ENCODE results near the gene CEBPZOS. TPM values are rescaled to one million over a fixed set of nuclear protein-coding genes. Genes with fewer than 3 reads are reported as not detected.
A peak's percentile ranks its signal among the peaks of the same experiment; 100 is the strongest.

Gene CEBPZOS
- total RNA-seq, 6 experiments from 2014 or later, result 55.2 to 66.6 (median 63.5) TPM

GRCh38 chr2:37168217-37168981, 27.9 kb upstream of the CEBPZOS start:
- Mint-ChIP-seq H3K36me3 (ENCODE audit: low read depth) (peaks cover 11% of the 10 kb centered on the region), H3K9me3 (peaks cover 24% of the 10 kb centered on the region), H3K27me3 (ENCODE audit: insufficient read depth) (peaks cover 1% of the 10 kb centered on the region; the same call in 1 of the 2 replicates), H3K4me3 (no peak overlapping the region), H3K27ac (no peak overlapping the region), H3K4me1 (ENCODE audit: low read depth) (peaks cover 10% of the 10 kb centered on the region; the same call in 1 of the 2 replicates)
- TF ChIP-seq CTCF (IDR thresholded peaks at IDR 0.05), result peak; percentile 87
- peak; percentile 40 for DNase-seq

GRCh38 chr2:37171624-37171950, 24.7 kb upstream of the CEBPZOS start:
- no peak overlapping the region for H3K27ac Mint-ChIP-seq
- H3K27me3 Mint-ChIP-seq (ENCODE audit: insufficient read depth), result peaks cover 2% of the 10 kb centered on the region; the same call in 1 of the 2 replicates
- no peaks in the 10 kb centered on the region for H3K9me3 Mint-ChIP-seq
- peaks cover 10% of the 10 kb centered on the region; the same call in 1 of the 2 replicates for H3K4me1 Mint-ChIP-seq (ENCODE audit: low read depth)
- no peak overlapping the region for H3K4me3 Mint-ChIP-seq
- H3K36me3 Mint-ChIP-seq (ENCODE audit: low read depth), result no peaks in the 10 kb centered on the region
- TF ChIP-seq CTCF (IDR thresholded peaks at IDR 0.05), result no peak
- no peak for DNase-seq

- Mint-ChIP-seq H3K27me3 (ENCODE audit: insufficient read depth) (peaks cover 7% of the 10 kb centered on the region), H3K27ac (no peak overlapping the region), H3K9me3 (no peaks in the 10 kb centered on the region)
These were observed 22.6 kb upstream of the CEBPZOS start for GRCh38 chr2:37173741-37174140.

GRCh38 chr2:37180006-37180639, 16.2 kb upstream of the CEBPZOS start:
- peaks cover 27% of the 10 kb centered on the region for H3K4me1 Mint-ChIP-seq (ENCODE audit: low read depth)
- peaks cover 16% of the 10 kb centered on the region for H3K27me3 Mint-ChIP-seq (ENCODE audit: insufficient read depth)
- DNase-seq, result no peak
- no peaks in the 10 kb centered on the region for H3K36me3 Mint-ChIP-seq (ENCODE audit: low read depth)
- no peaks in the 10 kb centered on the region for H3K9me3 Mint-ChIP-seq
- no peak overlapping the region for H3K27ac Mint-ChIP-seq
- peak overlapping the region; percentile 61 for H3K4me3 Mint-ChIP-seq
- peak; percentile 20; the same call in 1 of the 2 replicates for TF ChIP-seq CTCF (IDR thresholded peaks at IDR 0.05)

More at GRCh38 chr2:37173741-37174140, 22.6 kb upstream of the CEBPZOS start:
- no peaks in the 10 kb centered on the region for H3K4me1 Mint-ChIP-seq (ENCODE audit: low read depth)
- DNase-seq, result no peak
- no peaks in the 10 kb centered on the region for H3K36me3 Mint-ChIP-seq (ENCODE audit: low read depth)
- no peak overlapping the region for H3K4me3 Mint-ChIP-seq
- no peak for TF ChIP-seq CTCF (IDR thresholded peaks at IDR 0.05)

- no peak for DNase-seq
- no peaks in the 10 kb centered on the region for H3K36me3 Mint-ChIP-seq (ENCODE audit: low read depth)
- peaks cover 27% of the 10 kb centered on the region for H3K4me1 Mint-ChIP-seq (ENCODE audit: low read depth)
- TF ChIP-seq CTCF (IDR thresholded peaks at IDR 0.05), result no peak
- H3K27me3 Mint-ChIP-seq (ENCODE audit: insufficient read depth), result peaks cover 16% of the 10 kb centered on the region
- H3K9me3 Mint-ChIP-seq, result no peaks in the 10 kb centered on the region
- H3K27ac Mint-ChIP-seq, result no peak overlapping the region
- no peak overlapping the region for H3K4me3 Mint-ChIP-seq
These were observed 15.7 kb upstream of the CEBPZOS start for GRCh38 chr2:37180640-37181039.
